Mesendoderm (in vitro differentiated cells): ENCODE measurements around the gene CXorf49B.
"Not testable (repeated sequence)": the region's sequence is repeated elsewhere in the genome, so short reads cannot be mapped to it uniquely, and the experiment has no call there.

Source experiments
- DNase-seq: peaks from one replicate; pipeline ENCODE4 v3.0.0; 2013
- H2AK5ac ChIP-seq: 2 replicates; pipeline ENCODE4 v1.6.1; 2013; ENCODE audit warnings: low read length, inconsistent platforms
- H2BK120ac ChIP-seq: 2 replicates; pipeline ENCODE4 v1.6.1; 2013; ENCODE audit warnings: low read depth, mild to moderate bottlenecking, low read length, moderate library complexity, mixed read lengths
- H2BK15ac ChIP-seq: replicated peaks from 2 replicates; pipeline ENCODE4 v1.6.1; 2013; ENCODE audit warnings: low read depth, mild to moderate bottlenecking, moderate library complexity
- H2BK5ac ChIP-seq: 2 replicates; pipeline ENCODE4 v1.6.1; 2013; ENCODE audit warnings: low read length, inconsistent platforms
- H3K18ac ChIP-seq: 2 replicates; pipeline ENCODE4 v1.6.1; 2013; ENCODE audit warnings: mild to moderate bottlenecking, low read length, mixed read lengths
- H3K23ac ChIP-seq: one replicate; pipeline ENCODE4 v1.6.1; 2013; ENCODE audit warnings: low read length
- H3K27ac ChIP-seq: 2 replicates; pipeline ENCODE4 v1.5.1; 2013; ENCODE audit warnings: low read depth, mild to moderate bottlenecking, inconsistent platforms, low read length, moderate library complexity
- H3K27me3 ChIP-seq: 2 replicates; pipeline ENCODE4 v1.6.1; 2013; ENCODE audit warnings: low read length, control low read depth, mild to moderate bottlenecking, inconsistent platforms; ENCODE audit not compliant: insufficient read depth, poor library complexity
- H3K36me3 ChIP-seq: 2 replicates; pipeline ENCODE4 v1.6.1; 2013; ENCODE audit warnings: low read length, inconsistent platforms; ENCODE audit not compliant: control insufficient read depth, insufficient read depth
- H3K4ac ChIP-seq: one replicate; pipeline ENCODE4 v1.6.1; 2013; ENCODE audit warnings: low read depth, mild to moderate bottlenecking, low read length, moderate library complexity
- H3K4me1 ChIP-seq: 2 replicates; pipeline ENCODE4 v1.6.1; 2013; ENCODE audit warnings: low read depth, low read length, inconsistent platforms; ENCODE audit not compliant: control insufficient read depth
- H3K4me2 ChIP-seq: 2 replicates; pipeline ENCODE4 v1.6.1; 2013; ENCODE audit warnings: low read length
- H3K4me3 ChIP-seq: 2 replicates; pipeline ENCODE4 v1.5.1; 2013; ENCODE audit warnings: mild to moderate bottlenecking, low read length
- H3K56ac ChIP-seq: one replicate; pipeline ENCODE4 v1.6.1; 2013; ENCODE audit warnings: low read length
- H3K79me1 ChIP-seq: 2 replicates; pipeline ENCODE4 v1.6.1; 2013; ENCODE audit warnings: low read length, inconsistent platforms
- H3K79me2 ChIP-seq: 2 replicates; pipeline ENCODE4 v1.6.1; 2013; ENCODE audit warnings: mild to moderate bottlenecking, low read length; ENCODE audit not compliant: control insufficient read depth, insufficient read depth
- H3K9ac ChIP-seq: 2 replicates; pipeline ENCODE4 v1.6.1; 2013; ENCODE audit warnings: low read length, inconsistent platforms
- H4K5ac ChIP-seq: one replicate; pipeline ENCODE4 v1.6.1; 2013; ENCODE audit warnings: low read length
- H4K8ac ChIP-seq: one replicate; pipeline ENCODE4 v1.6.1; 2013; ENCODE audit warnings: low read depth, mild to moderate bottlenecking, control low read depth, low read length, moderate library complexity
- WGBS: extraction: QIAGEN DNeasy Blood & Tissue Kit; methylation state at CpG from one replicate; pipeline ENCODE4 v1.1.7; 2013; ENCODE audit warnings: low lambda C conversion rate, missing lambda C conversion rate; ENCODE audit not compliant: insufficient coverage; ENCODE audit errors: extremely low coverage; 5-methylcytosine and 5-hydroxymethylcytosine counted together

Gene CXorf49B

GRCh38 chrX:71782225-71782949 is 19.2 kb downstream of the CXorf49B start:
- not testable (repeated sequence) for H4K8ac ChIP-seq, H3K79me1 ChIP-seq, H3K27me3 ChIP-seq, H3K27ac ChIP-seq, H3K4me3 ChIP-seq, H4K5ac ChIP-seq, H3K4me2 ChIP-seq, H3K9ac ChIP-seq, H2BK5ac ChIP-seq, H3K4ac ChIP-seq, H3K23ac ChIP-seq, DNase-seq, H3K4me1 ChIP-seq, H3K56ac ChIP-seq, H3K36me3 ChIP-seq, H3K79me2 ChIP-seq, H3K18ac ChIP-seq, H2BK120ac ChIP-seq, H2BK15ac ChIP-seq, H2AK5ac ChIP-seq
- WGBS: no CpG with 5 or more reads among the region's 10 CpGs

DNA sequence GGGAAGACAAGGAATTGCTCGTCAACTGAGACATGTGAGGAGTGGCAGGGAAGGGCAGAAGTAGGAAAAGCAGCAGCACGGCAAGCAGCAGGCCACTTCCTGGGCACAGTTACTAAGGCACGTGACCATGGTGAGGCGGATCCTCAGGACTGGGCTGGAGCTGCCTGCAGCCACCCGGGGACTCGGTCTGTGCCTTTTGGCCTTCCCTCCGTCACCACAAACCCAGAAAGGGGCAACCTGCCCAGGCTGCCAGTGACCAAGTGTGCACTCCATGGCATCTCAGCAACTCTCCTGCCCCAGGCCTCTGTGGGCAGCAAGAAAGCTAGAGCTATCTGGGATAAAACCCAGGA is 19.8 kb downstream of the CXorf49B start:
- not testable (repeated sequence) for H3K36me3 ChIP-seq, H3K23ac ChIP-seq, H4K8ac ChIP-seq, H3K4me2 ChIP-seq, H3K79me2 ChIP-seq, H3K79me1 ChIP-seq, H2BK15ac ChIP-seq, H2BK5ac ChIP-seq, H3K4me3 ChIP-seq, H3K4ac ChIP-seq, H2AK5ac ChIP-seq, H3K56ac ChIP-seq, H3K9ac ChIP-seq, H2BK120ac ChIP-seq, H4K5ac ChIP-seq, H3K4me1 ChIP-seq, DNase-seq, H3K27ac ChIP-seq, H3K18ac ChIP-seq, H3K27me3 ChIP-seq
- no CpG with 5 or more reads among the region's 7 CpGs for WGBS

GRCh38 chrX:71783569-71784347 is 20.6 kb downstream of the CXorf49B start:
- H3K36me3 ChIP-seq, H3K79me1 ChIP-seq, H2BK5ac ChIP-seq, DNase-seq, H2BK120ac ChIP-seq, H2BK15ac ChIP-seq, H3K27ac ChIP-seq, H3K4me1 ChIP-seq, H3K4ac ChIP-seq, H3K18ac ChIP-seq, H3K23ac ChIP-seq, H3K27me3 ChIP-seq, H2AK5ac ChIP-seq, H3K4me2 ChIP-seq, H3K79me2 ChIP-seq, H4K5ac ChIP-seq, H3K56ac ChIP-seq, H3K9ac ChIP-seq, H3K4me3 ChIP-seq, H4K8ac ChIP-seq: not testable (repeated sequence)
- WGBS: no CpG with 5 or more reads among the region's 20 CpGs

DNA sequence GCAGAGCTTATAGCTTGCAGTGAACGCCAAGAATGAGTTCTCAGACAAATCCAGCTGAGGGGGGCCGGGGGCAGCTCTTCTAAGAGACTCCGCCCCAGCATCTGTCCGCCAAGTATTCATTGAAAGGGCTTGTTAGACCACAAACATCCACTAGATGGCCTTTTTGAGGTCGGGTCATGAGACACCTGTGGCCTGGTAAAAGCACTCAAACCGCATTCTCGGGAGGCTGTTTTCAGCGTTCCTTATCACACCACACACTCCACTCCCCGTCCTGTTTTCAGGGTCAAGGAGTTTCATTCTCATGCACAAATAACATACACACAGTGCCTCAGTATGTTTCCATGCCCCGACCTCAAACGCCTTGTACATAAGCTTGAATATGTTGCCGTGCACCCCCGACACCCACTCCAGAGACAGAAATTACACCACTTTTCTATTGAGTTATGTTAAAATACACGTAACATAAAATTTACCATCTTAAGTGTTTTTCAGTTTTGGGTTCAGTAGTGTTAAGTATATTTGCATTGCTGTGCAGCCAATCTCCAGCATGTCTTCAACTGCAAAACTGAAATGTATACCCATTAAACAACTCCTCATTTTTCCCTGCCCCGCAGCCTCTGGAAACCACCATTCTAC is 21.3 kb downstream of the CXorf49B start:
- H3K4me2 ChIP-seq, H3K27me3 ChIP-seq: not testable (repeated sequence)

DNA sequence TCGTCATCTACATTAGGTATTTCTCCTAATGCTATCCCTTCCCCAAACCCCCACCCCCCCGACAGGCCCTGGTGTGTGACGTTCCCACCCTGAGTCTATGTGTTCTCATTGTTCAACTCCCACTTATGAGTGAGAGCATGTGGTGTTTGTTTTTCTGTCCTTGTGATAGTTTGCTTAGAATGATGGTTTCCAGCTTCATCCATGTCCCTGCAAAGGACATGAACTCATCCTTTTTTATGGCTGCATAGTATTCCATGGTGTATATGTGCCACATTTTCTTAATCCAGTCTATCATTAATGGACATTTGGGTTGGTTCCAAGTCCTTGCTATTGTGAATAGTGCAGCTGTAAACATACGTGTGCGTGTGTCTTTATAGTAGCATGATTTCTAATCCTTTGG is 43.3 kb downstream of the CXorf49B start:
- not testable (repeated sequence) for H2AK5ac ChIP-seq, H3K27me3 ChIP-seq, H4K8ac ChIP-seq, H2BK15ac ChIP-seq, H4K5ac ChIP-seq, H3K79me2 ChIP-seq, H3K56ac ChIP-seq, H3K27ac ChIP-seq, H3K4me1 ChIP-seq, H2BK5ac ChIP-seq, H3K18ac ChIP-seq, DNase-seq, H3K4me3 ChIP-seq, H3K23ac ChIP-seq, H3K9ac ChIP-seq, H3K4me2 ChIP-seq, H3K36me3 ChIP-seq, H3K79me1 ChIP-seq, H2BK120ac ChIP-seq, H3K4ac ChIP-seq
- WGBS: no CpG with 5 or more reads among the region's 5 CpGs

More for the DNA sequence above, 21.3 kb downstream of the CXorf49B start:
- not testable (repeated sequence) for H4K8ac ChIP-seq, H2BK120ac ChIP-seq, H3K27ac ChIP-seq, H3K4ac ChIP-seq, H3K9ac ChIP-seq, H3K4me3 ChIP-seq, H3K56ac ChIP-seq, H4K5ac ChIP-seq, H3K4me1 ChIP-seq, DNase-seq, H2BK15ac ChIP-seq, H3K18ac ChIP-seq, H2BK5ac ChIP-seq, H3K23ac ChIP-seq, H3K79me1 ChIP-seq, H3K36me3 ChIP-seq, H2AK5ac ChIP-seq, H3K79me2 ChIP-seq
- no CpG with 5 or more reads among the region's 15 CpGs for WGBS
